RWPE1 (cell line): Measurements from ENCODE around the gene TEX19.
"Not testable (repeated sequence)": the region's sequence is repeated elsewhere in the genome, so short reads cannot be mapped to it uniquely, and the experiment has no call there.

Experiments
- CTCF ChIA-PET: fragments of 350-600 bp; sonication (Branson Sonifier 250); formaldehyde crosslinking; extraction: SDS; loops from one replicate; lab custom pipeline; 2021; lab: Yijun Ruan, JAX
- POLR2A ChIA-PET: fragments of 400-600 bp; formaldehyde crosslinking; extraction: SDS; loops from one replicate; lab custom pipeline; 2020; ENCODE audit warnings: antibody characterized with exemption; ENCODE audit not compliant: low non-redundant PET; lab: Yijun Ruan, JAX
- DNase-seq: peaks from one replicate; pipeline ENCODE4 v3.0.0; 2012; ENCODE audit warnings: low spot score
- H3K27ac ChIP-seq: fragments of 450-650 bp; 2 replicates; pipeline ENCODE4 v1.5.1; 2017
- TF ChIP-seq, protein P1 (sequence below): fragments of 450-650 bp; conservative IDR thresholded peaks from 2 replicates; pipeline ENCODE4 v1.5.1; 2017; ENCODE audit warnings: low read depth, mild to moderate bottlenecking

Gene TEX19

GRCh38 chr17:82375359-82376041 is 16.5 kb downstream of the TEX19 start:
- no peak for DNase-seq
- TF ChIP-seq, protein P1, sequence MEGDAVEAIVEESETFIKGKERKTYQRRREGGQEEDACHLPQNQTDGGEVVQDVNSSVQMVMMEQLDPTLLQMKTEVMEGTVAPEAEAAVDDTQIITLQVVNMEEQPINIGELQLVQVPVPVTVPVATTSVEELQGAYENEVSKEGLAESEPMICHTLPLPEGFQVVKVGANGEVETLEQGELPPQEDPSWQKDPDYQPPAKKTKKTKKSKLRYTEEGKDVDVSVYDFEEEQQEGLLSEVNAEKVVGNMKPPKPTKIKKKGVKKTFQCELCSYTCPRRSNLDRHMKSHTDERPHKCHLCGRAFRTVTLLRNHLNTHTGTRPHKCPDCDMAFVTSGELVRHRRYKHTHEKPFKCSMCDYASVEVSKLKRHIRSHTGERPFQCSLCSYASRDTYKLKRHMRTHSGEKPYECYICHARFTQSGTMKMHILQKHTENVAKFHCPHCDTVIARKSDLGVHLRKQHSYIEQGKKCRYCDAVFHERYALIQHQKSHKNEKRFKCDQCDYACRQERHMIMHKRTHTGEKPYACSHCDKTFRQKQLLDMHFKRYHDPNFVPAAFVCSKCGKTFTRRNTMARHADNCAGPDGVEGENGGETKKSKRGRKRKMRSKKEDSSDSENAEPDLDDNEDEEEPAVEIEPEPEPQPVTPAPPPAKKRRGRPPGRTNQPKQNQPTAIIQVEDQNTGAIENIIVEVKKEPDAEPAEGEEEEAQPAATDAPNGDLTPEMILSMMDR, result no peak
- no peak overlapping the region for H3K27ac ChIP-seq
- POLR2A ChIA-PET, result no interaction called here
- CTCF ChIA-PET, result interaction anchor here (0.5 kb wide), 1 partner anchor 41 kb away, joined by 3 read pairs; no protein-coding TSS in a partner anchor

GRCh38 chr17:82376042-82376730 is 17.1 kb downstream of the TEX19 start:
- H3K27ac ChIP-seq, result no peak overlapping the region
- POLR2A ChIA-PET, result no interaction called here
- CTCF ChIA-PET, result interaction anchor here (0.5 kb wide), 1 partner anchor 40 kb away, joined by 3 read pairs; no protein-coding TSS in a partner anchor
- no peak for DNase-seq
- TF ChIP-seq, protein P1, result no peak

DNA sequence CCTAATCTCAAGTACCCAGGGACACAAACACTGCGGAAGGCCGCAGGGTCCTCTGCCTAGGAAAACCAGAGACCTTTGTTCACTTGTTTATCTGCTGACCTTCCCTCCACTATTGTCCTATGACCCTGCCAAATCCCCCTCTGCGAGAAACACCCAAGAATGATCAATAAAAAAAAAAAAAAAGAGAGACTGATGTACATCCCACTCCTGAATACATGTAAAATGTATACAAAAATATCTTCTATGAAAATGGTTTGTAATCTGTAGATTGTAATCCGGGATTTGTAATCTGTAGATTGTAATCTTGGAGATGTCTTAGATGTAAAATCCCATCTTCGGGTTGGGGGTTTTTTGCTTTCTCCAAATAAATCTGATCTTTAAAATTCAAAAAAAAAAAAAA is 18.2 kb downstream of the TEX19 start:
- POLR2A ChIA-PET, H3K27ac ChIP-seq, DNase-seq, CTCF ChIA-PET: not testable (repeated sequence)

DNA sequence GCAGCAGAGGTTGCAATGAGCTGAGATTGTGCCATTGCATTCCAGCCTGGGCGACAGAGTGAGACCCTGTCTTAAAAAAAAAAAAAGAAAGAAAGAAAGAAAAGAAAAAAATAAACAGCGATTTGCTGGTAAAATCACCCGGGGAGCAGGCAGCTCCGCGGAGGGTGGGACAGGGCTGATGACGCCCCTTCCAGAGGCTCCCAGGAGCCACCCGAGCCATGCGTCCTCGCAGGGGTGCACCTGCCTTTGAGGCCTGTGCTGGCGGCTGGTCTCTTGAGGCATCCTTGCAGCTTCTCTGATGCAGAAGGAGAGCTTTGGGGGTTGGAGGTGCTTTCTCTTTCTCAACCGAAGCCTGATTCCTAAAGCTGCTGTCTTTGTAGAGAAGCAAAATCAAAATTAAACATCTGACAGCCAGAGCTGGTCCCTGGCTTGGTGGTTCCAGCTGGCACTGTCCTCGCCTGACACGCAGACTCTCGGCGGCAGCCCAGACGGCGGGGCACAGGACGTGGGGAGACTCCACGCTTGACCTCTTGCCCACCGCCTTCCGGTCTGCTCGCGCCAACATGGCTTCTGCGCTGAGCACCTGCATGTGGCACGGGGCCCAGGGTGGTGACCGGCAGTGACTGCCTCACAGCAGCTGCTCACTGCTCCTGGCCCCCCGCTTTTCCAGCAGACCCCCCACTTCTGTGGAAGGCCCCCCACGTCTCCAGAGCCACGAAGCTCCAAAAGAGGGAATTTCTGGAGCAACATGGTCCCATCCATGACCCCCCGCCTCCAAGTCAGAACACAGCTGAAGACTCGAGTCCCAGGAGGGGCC is 19.1 kb downstream of the TEX19 start:
- ChIA-PET POLR2A (no interaction called here), CTCF (no interaction called here)
- no peak overlapping the region for H3K27ac ChIP-seq
- no peak for DNase-seq
- TF ChIP-seq, protein P1, result no peak

- no peak for DNase-seq
- no peak overlapping the region for H3K27ac ChIP-seq
- POLR2A ChIA-PET, result no interaction called here
- CTCF ChIA-PET, result no interaction called here
- TF ChIP-seq, protein P1, result no peak
Observed at GRCh38 chr17:82378741-82379021, 19.6 kb downstream of the TEX19 start.

GRCh38 chr17:82380860-82381702 is 22.0 kb downstream of the TEX19 start:
- DNase-seq, result no peak
- CTCF ChIA-PET, result no interaction called here
- POLR2A ChIA-PET, result no interaction called here
- H3K27ac ChIP-seq, result no peak overlapping the region
- TF ChIP-seq, protein P1, result no peak

DNA sequence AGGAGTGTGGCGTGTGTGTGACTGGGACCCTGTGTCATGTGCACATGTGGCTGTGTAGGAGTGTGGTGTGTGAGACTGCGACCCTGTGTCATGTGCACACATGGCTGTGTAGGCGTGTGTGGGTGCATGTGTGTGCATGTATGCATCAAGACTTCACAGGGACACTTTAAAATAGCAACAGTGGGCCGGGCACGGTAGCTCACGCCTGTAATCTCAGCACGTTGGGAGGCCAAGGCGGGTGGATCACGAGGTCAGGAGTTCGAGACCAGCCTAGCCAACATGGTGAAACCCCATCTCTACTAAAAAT is 22.6 kb downstream of the TEX19 start:
- CTCF ChIA-PET, result interaction anchor here (0.6 kb wide), 1 partner anchor 200 kb away, joined by 3 read pairs; no protein-coding TSS in a partner anchor
- H3K27ac ChIP-seq, POLR2A ChIA-PET, DNase-seq: not testable (repeated sequence)

GRCh38 chr17:82382220-82382932 is 23.3 kb downstream of the TEX19 start:
- CTCF ChIA-PET, result interaction anchor here (0.6 kb wide), 1 partner anchor 199 kb away, joined by 3 read pairs; no protein-coding TSS in a partner anchor
- DNase-seq, POLR2A ChIA-PET, H3K27ac ChIP-seq: not testable (repeated sequence)
